Mesodermal cell (in vitro differentiated cells): ENCODE measurements around the gene DGKD.

Source experiments
- H3K27ac ChIP-seq: 2 replicates; pipeline ENCODE4 v1.7.0; 2013; ENCODE audit warnings: mild to moderate bottlenecking, low read depth, low read length, moderate library complexity; ENCODE audit not compliant: severe bottlenecking
- H3K36me3 ChIP-seq: 2 replicates; pipeline ENCODE4 v1.7.1; 2013; ENCODE audit warnings: mild to moderate bottlenecking, low read length, moderate library complexity; ENCODE audit not compliant: control insufficient read depth, insufficient read depth
- H3K4me1 ChIP-seq: one replicate; pipeline ENCODE4 v1.7.1; 2013; ENCODE audit warnings: mild to moderate bottlenecking, low read length; ENCODE audit not compliant: insufficient read depth, control insufficient read depth, poor library complexity, severe bottlenecking
- H3K4me3 ChIP-seq: 2 replicates; pipeline ENCODE4 v1.7.0; 2013; ENCODE audit warnings: low read length, control low read depth, mild to moderate bottlenecking; ENCODE audit not compliant: insufficient read depth, poor library complexity, severe bottlenecking; ENCODE audit errors: extremely low read depth
- H3K9me3 ChIP-seq: 2 replicates; pipeline ENCODE4 v1.7.1; 2013; ENCODE audit warnings: mild to moderate bottlenecking, low read length, moderate library complexity; ENCODE audit not compliant: control insufficient read depth
- WGBS, 2 experiments: methylation state at CpG; one replicate each; pipeline ENCODE4 v1.1.5; 2013; ENCODE audit warnings: missing lambda C conversion rate in 2 of 2; ENCODE audit not compliant: insufficient coverage in 2 of 2; 5-methylcytosine and 5-hydroxymethylcytosine counted together

The DGKD gene

DNA sequence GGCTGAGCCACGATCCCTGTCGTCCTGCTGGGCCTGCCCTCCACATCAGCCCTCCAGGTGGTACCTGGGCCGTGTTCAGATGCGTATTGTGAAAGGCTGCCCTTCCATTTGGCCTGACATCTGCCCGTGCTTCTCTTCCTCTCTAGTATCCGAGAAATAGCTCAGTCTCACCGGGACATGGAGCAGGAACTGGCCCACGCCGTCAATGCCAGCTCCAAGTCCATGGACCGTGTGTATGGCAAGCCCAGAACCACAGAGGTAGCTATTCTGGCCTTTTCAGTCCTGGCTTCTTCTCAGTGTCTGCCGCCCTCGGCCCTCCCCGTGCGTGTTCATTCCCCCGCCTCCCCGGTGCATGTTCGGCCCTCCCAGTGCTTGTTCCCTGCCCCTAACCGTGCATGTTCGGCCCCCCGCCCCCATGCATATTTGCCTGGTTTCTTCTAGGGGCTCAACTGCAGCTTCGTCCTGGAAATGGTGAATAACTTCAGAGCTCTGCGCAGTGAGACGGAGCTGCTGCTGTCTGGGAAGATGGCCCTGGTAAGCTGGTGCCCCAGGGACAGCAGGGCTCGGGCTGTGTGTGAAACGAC, 108.0 kb downstream of the DGKD start:
- Histone ChIP-seq H3K4me3 (no peak overlapping the region), H3K9me3 (no peaks in the 10 kb centered on the region), H3K4me1 (no peaks in the 10 kb centered on the region), H3K36me3 (peaks cover 62% of the 10 kb centered on the region), H3K27ac (no peak overlapping the region)
- WGBS, 2 experiments, result 93% methylated on average over 22 to 25 of the region's 25 CpGs

DNA sequence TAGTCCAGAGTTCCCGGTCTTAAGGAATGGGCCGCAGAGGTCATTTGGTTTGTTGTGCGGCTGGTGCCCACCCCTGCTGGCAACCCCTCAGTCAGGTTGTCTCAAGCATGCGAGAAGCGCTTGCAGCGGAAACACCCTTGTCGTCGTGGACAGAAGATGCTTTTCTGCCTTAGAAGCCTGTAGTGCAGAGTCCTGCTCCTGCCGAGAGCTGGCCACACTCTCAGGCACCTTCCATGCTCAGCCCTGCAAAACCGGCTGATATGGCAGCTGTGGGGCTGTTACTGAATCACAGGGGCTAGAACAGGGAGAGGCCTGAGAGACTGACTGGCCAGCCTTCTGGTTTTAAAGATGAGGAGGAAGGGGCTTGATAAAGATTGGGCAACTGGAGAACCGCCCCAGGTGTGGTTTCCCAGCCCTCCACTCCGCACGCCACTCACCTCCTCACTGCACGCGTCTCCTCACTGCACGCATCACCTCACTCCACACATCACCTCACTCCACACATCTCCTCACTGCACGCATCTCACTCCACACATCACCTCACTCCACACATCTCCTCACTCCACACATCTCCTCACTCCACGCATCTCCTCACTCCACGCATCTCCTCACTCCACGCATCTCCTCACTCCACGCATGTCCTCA, 108.7 kb downstream of the DGKD start:
- Histone ChIP-seq H3K4me3 (no peak overlapping the region), H3K36me3 (peaks cover 60% of the 10 kb centered on the region), H3K9me3 (no peaks in the 10 kb centered on the region), H3K4me1 (no peaks in the 10 kb centered on the region), H3K27ac (no peak overlapping the region)
- WGBS, 2 experiments, result 97 to 98% methylated on average over 13 to 20 of the region's 21 CpGs

DNA sequence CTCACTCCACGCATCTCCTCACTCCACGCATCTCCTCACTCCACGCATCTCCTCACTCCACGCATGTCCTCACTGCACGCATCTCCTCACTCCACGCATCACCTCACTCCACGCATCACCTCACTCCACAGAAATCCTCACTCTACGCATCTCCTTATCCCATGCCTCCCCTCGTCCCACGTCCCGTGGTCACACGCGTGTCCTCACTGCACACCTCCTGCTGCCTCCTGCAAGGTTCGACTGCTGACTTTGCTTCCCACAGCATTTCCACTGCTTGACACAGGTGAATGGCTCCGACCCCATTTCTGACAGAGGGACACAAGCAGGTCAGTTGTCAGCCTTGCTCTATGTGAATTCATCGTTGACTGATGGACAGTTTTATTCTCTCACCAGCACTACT, 109.3 kb downstream of the DGKD start:
- Histone ChIP-seq H3K27ac (no peak overlapping the region), H3K36me3 (peaks cover 61% of the 10 kb centered on the region), H3K9me3 (no peaks in the 10 kb centered on the region), H3K4me3 (no peak overlapping the region), H3K4me1 (no peaks in the 10 kb centered on the region)
- 84 to 89% methylated on average over 15 to 16 of the region's 16 CpGs for WGBS, 2 experiments

DNA sequence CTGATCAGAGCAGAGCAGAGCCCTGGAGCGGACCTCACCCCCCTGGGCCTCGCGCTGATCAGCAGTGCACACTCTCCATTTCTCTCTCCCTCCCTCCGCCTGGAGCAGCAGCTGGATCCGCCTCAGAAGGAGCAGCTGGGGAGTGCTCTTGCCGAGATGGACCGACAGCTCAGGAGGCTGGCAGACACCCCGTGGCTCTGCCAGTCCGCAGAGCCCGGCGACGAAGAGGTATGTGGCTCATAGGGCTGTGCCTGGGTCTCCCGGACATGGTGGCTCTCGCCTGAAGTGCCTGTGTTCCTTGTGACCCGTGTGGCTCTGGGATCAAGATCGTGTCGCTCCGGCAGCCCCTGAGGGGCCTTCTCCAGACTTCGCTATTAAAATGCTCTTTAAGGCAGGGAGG, 109.8 kb downstream of the DGKD start:
- Histone ChIP-seq H3K4me1 (no peaks in the 10 kb centered on the region), H3K4me3 (no peak overlapping the region), H3K27ac (no peak overlapping the region), H3K9me3 (no peaks in the 10 kb centered on the region), H3K36me3 (peaks cover 62% of the 10 kb centered on the region)
- 95% methylated on average over 14 to 18 of the region's 19 CpGs for WGBS, 2 experiments

DNA sequence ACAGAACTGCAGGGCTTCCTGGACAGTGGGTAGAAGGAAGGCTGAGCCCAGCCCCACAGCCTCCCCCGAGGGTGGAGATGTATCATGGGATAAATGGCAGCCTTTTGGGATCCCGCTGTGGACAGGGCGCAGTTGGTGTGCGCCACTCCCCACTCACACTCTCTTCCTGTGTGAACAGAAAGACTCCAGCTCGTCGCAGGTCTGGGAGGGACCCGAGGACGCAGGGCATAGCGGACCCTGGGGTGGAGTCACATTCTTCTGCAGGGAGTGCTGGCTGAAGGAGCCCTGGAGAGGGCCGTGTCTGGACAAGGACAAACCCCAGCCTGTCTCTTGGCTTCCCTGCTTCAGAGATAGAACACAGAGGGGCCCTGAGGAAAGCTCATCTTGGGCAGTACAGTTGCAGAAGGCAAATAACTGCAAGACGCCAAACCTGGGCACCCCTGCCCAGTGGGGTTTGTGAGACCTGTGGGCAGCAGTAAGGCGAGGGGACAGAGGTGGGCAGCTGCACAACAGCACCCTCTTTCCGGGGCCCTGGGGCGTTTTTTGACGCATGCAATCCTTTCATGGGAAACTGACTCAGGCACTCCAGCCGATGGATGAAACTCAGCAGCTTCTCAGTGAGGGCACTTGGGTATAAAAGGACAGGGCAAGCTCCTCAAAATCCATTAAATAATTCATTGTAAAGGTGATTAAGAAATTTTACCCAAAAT, 110.4 kb downstream of the DGKD start:
- Histone ChIP-seq H3K27ac (no peak overlapping the region), H3K4me1 (no peaks in the 10 kb centered on the region), H3K36me3 (peaks cover 61% of the 10 kb centered on the region), H3K4me3 (no peak overlapping the region), H3K9me3 (no peaks in the 10 kb centered on the region)
- 93 to 96% methylated on average over 12 to 13 of the region's 16 CpGs for whole genome bisulfite sequencing, 2 experiments

- no peak overlapping the region for H3K4me3 ChIP-seq
- H3K27ac ChIP-seq, result no peak overlapping the region
- H3K9me3 ChIP-seq, result no peaks in the 10 kb centered on the region
- H3K36me3 ChIP-seq, result peaks cover 61% of the 10 kb centered on the region
- WGBS, 2 experiments, result 93 to 96% methylated on average over 12 to 18 of the region's 20 CpGs
- no peaks in the 10 kb centered on the region for H3K4me1 ChIP-seq
Measured at GRCh38 chr2:233466991-233467603, 112.8 kb downstream of the DGKD start.

DNA sequence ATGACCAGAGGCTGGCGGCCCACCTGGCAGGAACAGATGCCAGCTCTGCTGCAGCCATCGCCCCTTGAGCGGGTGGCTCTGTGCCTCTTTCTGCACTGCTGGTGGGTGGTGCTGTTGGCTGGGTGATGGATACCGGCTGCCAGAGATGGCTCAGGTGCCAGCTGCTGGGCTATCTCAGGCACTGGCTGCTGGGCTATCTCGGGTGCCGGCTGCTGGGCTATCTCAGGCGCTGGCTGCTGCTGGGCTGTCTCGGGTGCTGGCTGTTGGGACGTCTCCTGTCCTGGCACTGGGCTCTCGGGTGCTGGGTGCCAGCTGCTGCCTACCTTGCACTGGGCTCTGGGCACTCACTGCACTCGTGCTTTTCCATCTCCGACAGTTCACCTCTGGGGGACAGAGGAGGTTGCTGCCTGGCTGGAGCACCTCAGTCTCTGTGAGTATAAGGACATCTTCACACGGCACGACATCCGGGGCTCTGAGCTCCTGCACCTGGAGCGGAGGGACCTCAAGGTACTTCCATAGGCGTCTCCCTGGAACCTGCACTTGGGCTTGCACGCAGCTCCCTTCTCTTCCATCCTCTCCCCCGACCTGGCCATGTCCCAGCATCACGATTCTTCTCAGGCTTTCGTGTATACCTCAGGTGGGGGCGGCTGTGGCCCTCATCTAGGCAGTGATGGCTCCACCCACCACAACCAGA, 113.9 kb downstream of the DGKD start:
- Histone ChIP-seq H3K4me3 (no peak overlapping the region), H3K27ac (no peak overlapping the region), H3K4me1 (no peaks in the 10 kb centered on the region), H3K9me3 (no peaks in the 10 kb centered on the region), H3K36me3 (peaks cover 56% of the 10 kb centered on the region)
- 96% methylated on average over 15 to 20 of the region's 22 CpGs for WGBS, 2 experiments

DNA sequence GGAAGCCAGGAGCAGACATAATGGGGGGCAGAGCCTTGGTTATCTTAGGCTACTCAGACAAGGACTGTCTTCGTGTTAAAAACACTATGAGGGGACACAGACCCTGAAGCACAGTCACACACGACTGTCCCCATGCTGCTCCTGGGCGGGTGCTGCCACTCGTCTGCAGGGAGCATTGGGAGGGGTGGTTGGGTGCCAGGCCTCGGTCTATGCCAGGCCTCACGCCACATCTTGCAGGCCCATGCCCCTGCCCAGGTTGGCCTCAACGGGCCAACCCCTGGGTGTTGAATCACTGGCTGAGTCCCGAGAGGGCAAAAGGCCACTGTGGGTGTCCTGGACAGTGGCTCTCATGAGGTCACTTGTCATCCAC, 114.4 kb downstream of the DGKD start:
- peaks cover 56% of the 10 kb centered on the region for H3K36me3 ChIP-seq
- H3K4me1 ChIP-seq, result no peaks in the 10 kb centered on the region
- no peak overlapping the region for H3K27ac ChIP-seq
- WGBS, 2 experiments, result 96 to 97% methylated on average over 5 to 8 of the region's 8 CpGs
- H3K9me3 ChIP-seq, result no peaks in the 10 kb centered on the region
- H3K4me3 ChIP-seq, result no peak overlapping the region

- H3K4me1 ChIP-seq, result no peaks in the 10 kb centered on the region
- H3K9me3 ChIP-seq, result no peaks in the 10 kb centered on the region
- no peak overlapping the region for H3K4me3 ChIP-seq
- 93 to 96% methylated on average over 30 to 32 of the region's 32 CpGs for WGBS, 2 experiments
- no peak overlapping the region for H3K27ac ChIP-seq
- peaks cover 48% of the 10 kb centered on the region for H3K36me3 ChIP-seq
Measured at GRCh38 chr2:233469261-233470010, 115.1 kb downstream of the DGKD start.
